ENCODE measurements around the gene FAM107B. TPM values are rescaled to one million over a fixed set of nuclear protein-coding genes. Genes with fewer than 3 reads are reported as not detected.
A peak's percentile ranks its signal among the peaks of the same experiment; 100 is the strongest.

The FAM107B gene
- total and polyA plus RNA-seq, 2 of the 13 experiments (the other 11 are each of a cell fraction or from before 2014, with no cell fraction given) = 15.7 to 24.8 TPM

- TF ChIP-seq, protein P1, sequence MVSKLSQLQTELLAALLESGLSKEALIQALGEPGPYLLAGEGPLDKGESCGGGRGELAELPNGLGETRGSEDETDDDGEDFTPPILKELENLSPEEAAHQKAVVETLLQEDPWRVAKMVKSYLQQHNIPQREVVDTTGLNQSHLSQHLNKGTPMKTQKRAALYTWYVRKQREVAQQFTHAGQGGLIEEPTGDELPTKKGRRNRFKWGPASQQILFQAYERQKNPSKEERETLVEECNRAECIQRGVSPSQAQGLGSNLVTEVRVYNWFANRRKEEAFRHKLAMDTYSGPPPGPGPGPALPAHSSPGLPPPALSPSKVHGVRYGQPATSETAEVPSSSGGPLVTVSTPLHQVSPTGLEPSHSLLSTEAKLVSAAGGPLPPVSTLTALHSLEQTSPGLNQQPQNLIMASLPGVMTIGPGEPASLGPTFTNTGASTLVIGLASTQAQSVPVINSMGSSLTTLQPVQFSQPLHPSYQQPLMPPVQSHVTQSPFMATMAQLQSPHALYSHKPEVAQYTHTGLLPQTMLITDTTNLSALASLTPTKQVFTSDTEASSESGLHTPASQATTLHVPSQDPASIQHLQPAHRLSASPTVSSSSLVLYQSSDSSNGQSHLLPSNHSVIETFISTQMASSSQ (IDR thresholded peaks at IDR 0.05; ENCODE audit: low read depth) = peak; percentile 63
- TF ChIP-seq, protein P1 (CRISPR knock-in tag; IDR thresholded peaks at IDR 0.05; ENCODE audit: borderline replicate concordance) = peak; percentile 54; the same call in 1 of the 2 replicates
- TF ChIP-seq IKZF4 (CRISPR knock-in tag; IDR thresholded peaks at IDR 0.05; ENCODE audit: borderline replicate concordance, low read depth, not compliant biosample characterization) (no peak), REXO4 (CRISPR knock-in tag; IDR thresholded peaks at IDR 0.05; ENCODE audit: borderline replicate concordance) (no peak), ZNF891 (CRISPR knock-in tag; IDR thresholded peaks at IDR 0.05) (no peak), ZSCAN30 (CRISPR knock-in tag; IDR thresholded peaks at IDR 0.05) (no peak), ZFP62 (CRISPR knock-in tag; IDR thresholded peaks at IDR 0.05) (no peak), KAT7 (CRISPR knock-in tag; IDR thresholded peaks at IDR 0.05; ENCODE audit: borderline replicate concordance) (no peak), SALL2 (CRISPR knock-in tag; IDR thresholded peaks at IDR 0.05) (no peak), ZNF567 (CRISPR knock-in tag; IDR thresholded peaks at IDR 0.05; ENCODE audit: borderline replicate concordance) (no peak), SP140L (CRISPR knock-in tag; IDR thresholded peaks at IDR 0.05; ENCODE audit: borderline replicate concordance) (no peak), HHEX (CRISPR knock-in tag; IDR thresholded peaks at IDR 0.05) (no peak), PRPF4 (IDR thresholded peaks at IDR 0.05; ENCODE audit: low read depth, low read length, poor library complexity, severe bottlenecking) (no peak), RAD51 (IDR thresholded peaks at IDR 0.05; ENCODE audit: borderline replicate concordance) (no peak), SIX1 (CRISPR knock-in tag; IDR thresholded peaks at IDR 0.05; ENCODE audit: borderline replicate concordance) (peak; percentile 76; the same call in 1 of the 2 replicates), GZF1 (CRISPR knock-in tag; IDR thresholded peaks at IDR 0.05) (no peak), ATF4 (CRISPR knock-in tag; IDR thresholded peaks at IDR 0.05) (no peak), TOPORS (CRISPR knock-in tag; IDR thresholded peaks at IDR 0.05) (no peak), MAZ (IDR thresholded peaks at IDR 0.05; ENCODE audit: borderline replicate concordance, low read depth, low read length) (no peak), MAZ (CRISPR knock-in tag; IDR thresholded peaks at IDR 0.05; ENCODE audit: low read depth) (no peak), ZNF720 (CRISPR knock-in tag; IDR thresholded peaks at IDR 0.05) (no peak), TEAD2 (CRISPR knock-in tag; IDR thresholded peaks at IDR 0.05) (no peak), ESRRA (CRISPR knock-in tag; IDR thresholded peaks at IDR 0.05; ENCODE audit: low read depth) (0 out of 2 replicates have a peak, but pooled peaks have one; percentile 43)
- TF ChIP-seq, protein P2, sequence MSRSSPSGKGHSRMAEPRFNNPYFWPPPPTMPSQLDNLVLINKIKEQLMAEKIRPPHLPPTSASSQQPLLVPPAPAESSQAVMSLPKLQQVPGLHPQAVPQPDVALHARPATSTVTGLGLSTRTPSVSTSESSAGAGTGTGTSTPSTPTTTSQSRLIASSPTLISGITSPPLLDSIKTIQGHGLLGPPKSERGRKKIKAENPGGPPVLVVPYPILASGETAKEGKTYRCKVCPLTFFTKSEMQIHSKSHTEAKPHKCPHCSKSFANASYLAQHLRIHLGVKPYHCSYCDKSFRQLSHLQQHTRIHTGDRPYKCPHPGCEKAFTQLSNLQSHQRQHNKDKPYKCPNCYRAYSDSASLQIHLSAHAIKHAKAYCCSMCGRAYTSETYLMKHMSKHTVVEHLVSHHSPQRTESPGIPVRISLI (CRISPR knock-in tag; IDR thresholded peaks at IDR 0.05; ENCODE audit: borderline replicate concordance) = peak; percentile 88
- TF ChIP-seq, protein P3, sequence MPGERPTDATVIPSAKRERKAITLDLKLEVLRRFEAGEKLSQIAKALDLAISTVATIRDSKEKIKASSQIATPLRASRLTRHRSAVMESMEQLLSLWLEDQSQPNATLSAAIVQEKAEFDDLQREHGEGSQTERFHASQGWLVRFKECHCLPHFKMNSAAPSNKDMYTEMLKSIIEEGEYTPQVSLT (CRISPR knock-in tag; IDR thresholded peaks at IDR 0.05; ENCODE audit: borderline replicate concordance, low read depth) = no peak
These were observed 202.7 kb downstream of the FAM107B start (continued) for GRCh38 chr10:14571866-14572507.
